H9 (cell line): Measurements from ENCODE around the gene COX8A. TPM values are rescaled to one million over a fixed set of nuclear protein-coding genes. Genes with fewer than 3 reads are reported as not detected.
A peak's percentile ranks its signal among the peaks of the same experiment; 100 is the strongest.

Experiments used
- DNase-seq: peaks from one replicate; pipeline ENCODE4 v3.0.0-alpha.2; 2017
- H2AFZ ChIP-seq: one replicate; pipeline ENCODE4 v1.6.1; 2013; ENCODE audit warnings: mild to moderate bottlenecking, low read length, control low read depth, moderate library complexity
- H2AK5ac ChIP-seq: 2 replicates; pipeline ENCODE4 v1.6.1; 2013; ENCODE audit warnings: low read length, control low read depth, mixed read lengths; ENCODE audit not compliant: insufficient read length
- H2BK120ac ChIP-seq: one replicate; pipeline ENCODE4 v1.6.1; 2013; ENCODE audit warnings: low read depth, mild to moderate bottlenecking, low read length, control low read depth, inconsistent platforms; ENCODE audit not compliant: poor library complexity, severe bottlenecking
- H2BK12ac ChIP-seq: 2 replicates; pipeline ENCODE4 v1.6.1; 2013; ENCODE audit warnings: low read length, control low read depth, mixed read lengths, low read depth; ENCODE audit not compliant: insufficient read length
- H2BK15ac ChIP-seq: 2 replicates; pipeline ENCODE4 v1.6.1; 2013; ENCODE audit warnings: low read depth, low read length, control low read depth
- H2BK20ac ChIP-seq: one replicate; pipeline ENCODE4 v1.6.1; 2013; ENCODE audit warnings: low read depth, mild to moderate bottlenecking, low read length, control low read depth, inconsistent platforms; ENCODE audit not compliant: poor library complexity, severe bottlenecking
- H2BK5ac ChIP-seq: 2 replicates; pipeline ENCODE4 v1.6.1; 2013; ENCODE audit warnings: low read length, control low read depth, mixed read lengths; ENCODE audit not compliant: insufficient read length
- H3K14ac ChIP-seq: 2 replicates; pipeline ENCODE4 v1.6.1; 2013; ENCODE audit warnings: low read length, control low read depth; ENCODE audit not compliant: insufficient read depth
- H3K18ac ChIP-seq: 2 replicates; pipeline ENCODE4 v1.6.1; 2013; ENCODE audit warnings: low read depth, mild to moderate bottlenecking, mixed read lengths, low read length, control low read depth; ENCODE audit not compliant: insufficient read length
- H3K23ac ChIP-seq: 2 replicates; pipeline ENCODE4 v1.6.1; 2013; ENCODE audit warnings: low read length, control low read depth, mixed read lengths, low read depth; ENCODE audit not compliant: insufficient read length
- H3K23me2 ChIP-seq: 2 replicates; pipeline ENCODE4 v1.6.1; 2013; ENCODE audit warnings: low read depth, mild to moderate bottlenecking, mixed read lengths, low read length, control low read depth; ENCODE audit not compliant: insufficient read length, poor library complexity, severe bottlenecking
- H3K27ac ChIP-seq: 2 replicates; pipeline ENCODE4 v1.5.1; 2013; ENCODE audit warnings: low read length, control low read depth, mixed read lengths, low read depth; ENCODE audit not compliant: insufficient read length
- H3K27me3 ChIP-seq: 2 replicates; pipeline ENCODE4 v1.6.1; 2013; ENCODE audit warnings: low read length, control low read depth, inconsistent platforms; ENCODE audit not compliant: insufficient read depth
- H3K4ac ChIP-seq: 2 replicates; pipeline ENCODE4 v1.6.1; 2013; ENCODE audit warnings: low read depth, mild to moderate bottlenecking, control low read depth, inconsistent platforms, low read length, moderate library complexity
- H3K4me1 ChIP-seq: 2 replicates; pipeline ENCODE4 v1.6.1; 2013; ENCODE audit warnings: low read length, control low read depth, inconsistent platforms; ENCODE audit not compliant: insufficient read depth
- H3K4me2 ChIP-seq: 2 replicates; pipeline ENCODE4 v1.6.1; 2013; ENCODE audit warnings: low read length, control low read depth, mixed read lengths; ENCODE audit not compliant: insufficient read length, insufficient read depth
- H3K56ac ChIP-seq: 2 replicates; pipeline ENCODE4 v1.6.1; 2013; ENCODE audit warnings: low read depth, mild to moderate bottlenecking, mixed read lengths, low read length, control low read depth; ENCODE audit not compliant: insufficient read length
- H3K79me1 ChIP-seq: 2 replicates; pipeline ENCODE4 v1.6.1; 2013; ENCODE audit warnings: low read depth, mild to moderate bottlenecking, moderate library complexity, low read length, control low read depth, inconsistent platforms; ENCODE audit not compliant: insufficient read depth, poor library complexity, severe bottlenecking
- H3K79me2 ChIP-seq: 2 replicates; pipeline ENCODE4 v1.6.1; 2013; ENCODE audit warnings: low read length, control low read depth, inconsistent platforms; ENCODE audit not compliant: insufficient read depth
- H3K9ac ChIP-seq: 2 replicates; pipeline ENCODE4 v1.6.1; 2013; ENCODE audit warnings: low read length, control low read depth, mixed read lengths; ENCODE audit not compliant: insufficient read length; ENCODE audit errors: extremely low read depth
- H3K9me3 ChIP-seq: one replicate; pipeline ENCODE4 v1.6.1; 2013; ENCODE audit warnings: low read depth, low read length, inconsistent platforms; ENCODE audit not compliant: control insufficient read depth
- H3T11ph ChIP-seq: one replicate; pipeline ENCODE4 v1.6.1; 2013; ENCODE audit warnings: mild to moderate bottlenecking, low read length, control low read depth, inconsistent platforms
- H4K20me1 ChIP-seq: one replicate; pipeline ENCODE4 v1.6.1; 2013; ENCODE audit not compliant: control insufficient read depth, insufficient read length, insufficient read depth
- H4K5ac ChIP-seq: 2 replicates; pipeline ENCODE4 v1.6.1; 2013; ENCODE audit warnings: low read depth, mild to moderate bottlenecking, mixed read lengths, low read length, control low read depth; ENCODE audit not compliant: insufficient read length
- H4K8ac ChIP-seq: replicated peaks from 2 replicates; pipeline ENCODE4 v1.6.1; 2013; ENCODE audit warnings: low read length, control low read depth, mixed read lengths, low read depth; ENCODE audit not compliant: insufficient read length
- H4K91ac ChIP-seq: 2 replicates; pipeline ENCODE4 v1.6.1; 2013; ENCODE audit warnings: low read depth, mild to moderate bottlenecking, moderate library complexity, mixed read lengths, low read length, control low read depth; ENCODE audit not compliant: insufficient read length
- H3K27ac Mint-ChIP-seq, 3 experiments: 2 replicates in 2 of 3; 3 replicates in 1 of 3; pipeline ENCODE4 v1.8.0; 2020 to 2021; ENCODE audit warnings: mixed read lengths in 3 of 3, mild to moderate bottlenecking in 1 of 3, moderate library complexity in 1 of 3
- H3K27me3 Mint-ChIP-seq: 2 replicates; pipeline ENCODE4 v1.8.0; 2021; ENCODE audit warnings: low read depth, mild to moderate bottlenecking, moderate library complexity, mixed read lengths
- H3K36me3 Mint-ChIP-seq, 3 experiments: 2 replicates in 2 of 3; 3 replicates in 1 of 3; pipeline ENCODE4 v1.8.0; 2020 to 2021; ENCODE audit warnings: low read depth in 3 of 3, mixed read lengths in 3 of 3; ENCODE audit not compliant: insufficient read depth in 1 of 3
- H3K4me1 Mint-ChIP-seq, 2 experiments: 2 replicates each; pipeline ENCODE4 v1.8.0; 2020; ENCODE audit warnings: mixed read lengths in 2 of 2
- H3K4me3 Mint-ChIP-seq, 2 experiments: 2 replicates in 1 of 2; 3 replicates in 1 of 2; pipeline ENCODE4 v1.8.0; 2020 to 2021; ENCODE audit warnings: mild to moderate bottlenecking in 2 of 2, mixed read lengths in 2 of 2, moderate library complexity in 1 of 2
- H3K9me3 Mint-ChIP-seq, 2 experiments: 2 replicates in 1 of 2; 3 replicates in 1 of 2; pipeline ENCODE4 v1.8.0; 2020; ENCODE audit warnings: mild to moderate bottlenecking in 2 of 2, mixed read lengths in 2 of 2, moderate library complexity in 1 of 2
- WGBS: extraction: QIAGEN DNeasy Blood & Tissue Kit; methylation state at CpG from one replicate; pipeline ENCODE4 v1.1.7; 2013; ENCODE audit warnings: missing lambda C conversion rate, low lambda C conversion rate, mixed read lengths; ENCODE audit not compliant: insufficient read length; ENCODE audit errors: extremely low coverage; 5-methylcytosine and 5-hydroxymethylcytosine counted together
- total RNA-seq: library from RNA; stranded (reverse); gene quantifications from 2 replicates; pipeline ENCODE4 v1.2.1, GENCODE V29; 2021
- TF ChIP-seq, protein P1 (sequence below): fragments of 200-600 bp; sonication (generic); conservative IDR thresholded peaks from 3 replicates; pipeline ENCODE4 v1.8.0; 2021; ENCODE audit warnings: antibody characterized with exemption, mild to moderate bottlenecking

The COX8A gene
- total RNA-seq, 1 experiment from 2014 or later, result 429 TPM

DNA sequence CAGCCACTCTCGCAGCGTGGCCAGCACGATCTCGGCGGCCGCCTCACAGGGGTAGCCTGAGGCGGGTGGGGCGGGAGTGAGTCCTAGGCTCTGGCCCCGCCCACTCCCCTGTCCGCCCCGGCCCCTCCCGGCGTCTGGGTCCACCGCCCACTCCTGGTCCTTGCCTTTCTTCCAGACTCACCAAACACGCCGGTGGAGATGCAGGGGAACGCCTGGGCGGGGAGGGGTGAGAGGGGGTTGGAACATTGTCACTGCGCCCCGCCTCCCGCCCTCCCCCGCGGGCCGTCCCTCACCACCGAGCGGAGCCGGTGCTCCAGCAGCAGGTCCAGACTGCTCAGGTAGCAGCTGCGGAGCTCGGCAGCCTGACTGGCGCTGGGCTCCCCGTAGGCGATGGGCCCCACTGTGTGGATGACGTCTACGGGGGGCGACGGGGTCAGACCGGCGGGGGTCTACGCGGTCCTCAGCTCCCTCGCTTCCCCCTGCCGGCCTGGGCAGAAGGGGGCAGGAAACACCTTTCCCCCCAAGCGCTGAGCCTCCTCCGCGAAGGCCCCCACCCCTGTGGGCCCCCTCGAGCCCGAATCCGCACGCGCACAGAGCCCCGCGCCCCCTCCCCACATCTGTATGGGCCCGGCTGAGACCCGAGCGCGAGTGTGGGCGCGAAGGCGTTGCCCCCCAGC lies 25.1 kb downstream of the COX8A start:
- H3K36me3 Mint-ChIP-seq, result peaks cover 13 to 37% (median 37%) of the 10 kb centered on the region in 3 experiments
- H2BK12ac ChIP-seq, result no peak overlapping the region
- H3K18ac ChIP-seq, result no peak overlapping the region
- no peak overlapping the region; a peak in 1 of 7 replicates for H3K27ac Mint-ChIP-seq
- H3K9me3 Mint-ChIP-seq, result no peaks in the 10 kb centered on the region
- peaks cover 33% of the 10 kb centered on the region for H3K27me3 Mint-ChIP-seq
- no peaks in the 10 kb centered on the region for H3K4me1 ChIP-seq
- no peak overlapping the region for H4K5ac ChIP-seq
- no peaks in the 10 kb centered on the region for H3K79me2 ChIP-seq
- H3K27me3 ChIP-seq, result peaks cover 3% of the 10 kb centered on the region; the same call in 1 of the 2 replicates
- peaks cover 11% of the 10 kb centered on the region for H3K23me2 ChIP-seq
- peak; percentile 92 for DNase-seq
- H4K20me1 ChIP-seq, result no peaks in the 10 kb centered on the region
- H3K4me3 Mint-ChIP-seq, result peak overlapping the region; percentile 54 to 71
- no peak overlapping the region for H3K4ac ChIP-seq
- no peak overlapping the region for H2BK20ac ChIP-seq
- H3K9ac ChIP-seq, result no peak overlapping the region
- H2BK5ac ChIP-seq, result no peak overlapping the region
- H3K14ac ChIP-seq, result no peak overlapping the region
- WGBS, result no CpG with 5 or more reads among the region's 59 CpGs
- no peak overlapping the region for H4K8ac ChIP-seq
- no peak overlapping the region for H3K23ac ChIP-seq
- H2AK5ac ChIP-seq, result no peak overlapping the region
- no peak overlapping the region for H3T11ph ChIP-seq
- H4K91ac ChIP-seq, result no peak overlapping the region
- H3K79me1 ChIP-seq, result no peaks in the 10 kb centered on the region
- H2AFZ ChIP-seq, result no peak overlapping the region
- H2BK120ac ChIP-seq, result no peak overlapping the region
- TF ChIP-seq, protein P1, sequence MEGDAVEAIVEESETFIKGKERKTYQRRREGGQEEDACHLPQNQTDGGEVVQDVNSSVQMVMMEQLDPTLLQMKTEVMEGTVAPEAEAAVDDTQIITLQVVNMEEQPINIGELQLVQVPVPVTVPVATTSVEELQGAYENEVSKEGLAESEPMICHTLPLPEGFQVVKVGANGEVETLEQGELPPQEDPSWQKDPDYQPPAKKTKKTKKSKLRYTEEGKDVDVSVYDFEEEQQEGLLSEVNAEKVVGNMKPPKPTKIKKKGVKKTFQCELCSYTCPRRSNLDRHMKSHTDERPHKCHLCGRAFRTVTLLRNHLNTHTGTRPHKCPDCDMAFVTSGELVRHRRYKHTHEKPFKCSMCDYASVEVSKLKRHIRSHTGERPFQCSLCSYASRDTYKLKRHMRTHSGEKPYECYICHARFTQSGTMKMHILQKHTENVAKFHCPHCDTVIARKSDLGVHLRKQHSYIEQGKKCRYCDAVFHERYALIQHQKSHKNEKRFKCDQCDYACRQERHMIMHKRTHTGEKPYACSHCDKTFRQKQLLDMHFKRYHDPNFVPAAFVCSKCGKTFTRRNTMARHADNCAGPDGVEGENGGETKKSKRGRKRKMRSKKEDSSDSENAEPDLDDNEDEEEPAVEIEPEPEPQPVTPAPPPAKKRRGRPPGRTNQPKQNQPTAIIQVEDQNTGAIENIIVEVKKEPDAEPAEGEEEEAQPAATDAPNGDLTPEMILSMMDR, result no peak
- H3K4me2 ChIP-seq, result peak overlapping the region; percentile 29
- no peak overlapping the region for H2BK15ac ChIP-seq
- peaks cover 7 to 18% of the 10 kb centered on the region in 2 experiments for H3K4me1 Mint-ChIP-seq
- no peak overlapping the region for H3K56ac ChIP-seq
- no peaks in the 10 kb centered on the region for H3K9me3 ChIP-seq
- H3K27ac ChIP-seq, result no peak overlapping the region
